Placental pericyte (primary cell): ENCODE results near the gene EEF1A1. TPM values are rescaled to one million over a fixed set of nuclear protein-coding genes. Genes with fewer than 3 reads are reported as not detected.

Experiments
- small RNA-seq: library from RNA; depleted of rRNA; stranded (forward); fragments of <200 nt; gene quantifications from one replicate; pipeline ENCODE3, GENCODE V24; 2012; ENCODE audit warnings: low replicate concordance
- total RNA-seq: library from RNA; depleted of rRNA; stranded (reverse); fragments of >200 nt; gene quantifications from 2 replicates; pipeline ENCODE4 v1.2.3, GENCODE V29; 2012

Gene EEF1A1
- 10,563 and 23,837 TPM in 2 replicates for total RNA-seq

GRCh38 chr6:73520688-73521350, at the start of gene EEF1A1:
TSS of gene EEF1A1 (minus strand) at chr6:73521032. CDS start at chr6:73520026, 1,006 bp downstream.

Small RNA genes within 50 kb of the gene (small RNA-seq; reads per million reads assigned to genes)
- not detected for gene AL603910.2
- not detected for gene RN7SL827P

Other genes starting within 250 kb of the EEF1A1 start
- not detected in 2 replicates for gene DPPA5, start 166.8 kb downstream of the EEF1A1 start, total RNA-seq
- not detected in 2 replicates for gene KHDC3L, start 158.4 kb downstream of the EEF1A1 start, total RNA-seq
- gene OOEP, start 151.1 kb downstream of the EEF1A1 start, total RNA-seq, result 0.72 and 0.88 TPM in 2 replicates
- gene DDX43, start 126.2 kb downstream of the EEF1A1 start, total RNA-seq, result 4.2 and 14.4 TPM in 2 replicates
- 10.9 and 20.0 TPM in 2 replicates for gene CGAS, start 68.7 kb downstream of the EEF1A1 start, total RNA-seq
- 45.3 and 48.8 TPM in 2 replicates for gene MTO1, start 59.3 kb downstream of the EEF1A1 start, total RNA-seq
- gene SLC17A5, start 133.0 kb upstream of the EEF1A1 start, total RNA-seq, result 44.6 and 49.7 TPM in 2 replicates
- gene CD109, start 175.2 kb upstream of the EEF1A1 start, total RNA-seq, result 44.4 and 80.0 TPM in 2 replicates